Neural progenitor cell (in vitro differentiated cells): Measurements from ENCODE around the gene PARVG. TPM values are rescaled to one million over a fixed set of nuclear protein-coding genes. Genes with fewer than 3 reads are reported as not detected.

Experiments used
- DNase-seq: peaks from one replicate; pipeline ENCODE4 v3.0.0-alpha.2; 2016; ENCODE audit warnings: low spot score
- H2AFZ ChIP-seq: fragments of 200-600 bp; sonication (generic); replicated peaks from 2 replicates; pipeline ENCODE4 v1.6.1; 2016; ENCODE audit warnings: antibody characterized with exemption
- H3F3A ChIP-seq: fragments of 200-600 bp; sonication (generic); 2 replicates; pipeline ENCODE4 v1.6.1; 2016; ENCODE audit warnings: antibody characterized with exemption, low read depth
- H3K27ac ChIP-seq: fragments of 200-600 bp; sonication (generic); 2 replicates; pipeline ENCODE4 v1.5.1; 2016; ENCODE audit warnings: mild to moderate bottlenecking
- H3K27me3 ChIP-seq: fragments of 200-600 bp; sonication (generic); 2 replicates; pipeline ENCODE4 v1.6.1; 2016; ENCODE audit warnings: mild to moderate bottlenecking, moderate library complexity
- H3K36me3 ChIP-seq: fragments of 200-600 bp; sonication (generic); 2 replicates; pipeline ENCODE4 v1.5.1; 2016
- H3K4me1 ChIP-seq: fragments of 200-600 bp; sonication (generic); 2 replicates; pipeline ENCODE4 v1.6.1; 2016; ENCODE audit warnings: mixed run types
- H3K4me2 ChIP-seq: fragments of 200-600 bp; sonication (generic); 2 replicates; pipeline ENCODE4 v1.6.1; 2016
- H3K4me3 ChIP-seq: fragments of 200-600 bp; sonication (generic); 2 replicates; pipeline ENCODE4 v1.5.1; 2016
- H3K79me2 ChIP-seq: fragments of 200-600 bp; sonication (generic); 2 replicates; pipeline ENCODE4 v1.6.1; 2016; ENCODE audit warnings: low read depth
- H3K9ac ChIP-seq: fragments of 200-600 bp; sonication (generic); 2 replicates; pipeline ENCODE4 v1.6.1; 2016
- H3K9me3 ChIP-seq: fragments of 200-600 bp; sonication (generic); 2 replicates; pipeline ENCODE4 v1.5.1; 2016; ENCODE audit warnings: low read depth
- H4K20me1 ChIP-seq: fragments of 200-600 bp; sonication (generic); 2 replicates; pipeline ENCODE4 v1.6.1; 2016; ENCODE audit warnings: low read depth
- H3K27ac Mint-ChIP-seq: 3 replicates; pipeline ENCODE4 v1.8.0; 2021; ENCODE audit warnings: mixed read lengths
- H3K27me3 Mint-ChIP-seq: 2 replicates; pipeline ENCODE4 v1.8.0; 2022; ENCODE audit warnings: low read depth, mild to moderate bottlenecking, inconsistent platforms, moderate library complexity, mixed read lengths; ENCODE audit not compliant: insufficient read depth
- H3K36me3 Mint-ChIP-seq: 3 replicates; pipeline ENCODE4 v1.8.0; 2021; ENCODE audit warnings: mixed read lengths
- H3K4me1 Mint-ChIP-seq: 3 replicates; pipeline ENCODE4 v1.8.0; 2021; ENCODE audit warnings: mixed read lengths
- H3K4me3 Mint-ChIP-seq: 3 replicates; pipeline ENCODE4 v1.8.0; 2021; ENCODE audit warnings: mild to moderate bottlenecking, moderate library complexity, mixed read lengths
- H3K9me3 Mint-ChIP-seq: 3 replicates; pipeline ENCODE4 v1.8.0; 2020; ENCODE audit warnings: mixed read lengths
- EZH2 ChIP-seq: fragments of 200-600 bp; sonication (generic); IDR thresholded peaks from 2 replicates; pipeline ENCODE4 v1.6.1; 2017; ENCODE audit warnings: antibody characterized with exemption, mild to moderate bottlenecking, moderate library complexity
- EZH2phosphoT487 ChIP-seq: fragments of 200-600 bp; sonication (generic); IDR thresholded peaks from 2 replicates; pipeline ENCODE4 v1.6.1; 2017; ENCODE audit warnings: antibody characterized with exemption
- total RNA-seq: library from RNA; depleted of rRNA; stranded (reverse); fragments of >200 nt; gene quantifications from 2 replicates; pipeline ENCODE4 v1.2.3, GENCODE V29; 2015; ENCODE audit warnings: low replicate concordance
- TF ChIP-seq, protein P1 (sequence below): fragments of 200-600 bp; sonication (generic); IDR thresholded peaks from 2 replicates; pipeline ENCODE4 v1.5.1; 2017; ENCODE audit warnings: antibody characterized with exemption, mild to moderate bottlenecking

Gene PARVG
- total RNA-seq, 1 donor from 2014 or later = not detected

DNA sequence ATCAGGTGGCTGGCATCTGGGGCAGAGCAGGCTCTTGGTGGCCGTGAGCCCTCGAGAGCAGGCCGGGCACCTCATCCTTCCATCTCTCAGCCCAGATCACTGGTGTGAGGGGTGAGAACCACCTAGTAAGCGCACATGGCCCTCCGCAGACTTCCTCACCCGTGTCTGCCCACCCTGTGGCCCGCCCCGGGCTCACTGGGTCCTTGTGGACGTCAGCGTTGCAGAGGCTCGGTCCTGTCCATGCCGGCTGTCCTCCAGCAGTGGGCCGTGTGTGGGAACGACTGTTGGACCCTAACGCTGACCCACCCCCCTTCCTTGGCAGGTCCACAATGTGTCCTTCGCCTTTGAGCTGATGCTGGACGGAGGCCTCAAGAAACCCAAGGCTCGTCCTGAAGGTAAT lies 17.2 kb upstream of the PARVG start:
- TF ChIP-seq, protein P1, sequence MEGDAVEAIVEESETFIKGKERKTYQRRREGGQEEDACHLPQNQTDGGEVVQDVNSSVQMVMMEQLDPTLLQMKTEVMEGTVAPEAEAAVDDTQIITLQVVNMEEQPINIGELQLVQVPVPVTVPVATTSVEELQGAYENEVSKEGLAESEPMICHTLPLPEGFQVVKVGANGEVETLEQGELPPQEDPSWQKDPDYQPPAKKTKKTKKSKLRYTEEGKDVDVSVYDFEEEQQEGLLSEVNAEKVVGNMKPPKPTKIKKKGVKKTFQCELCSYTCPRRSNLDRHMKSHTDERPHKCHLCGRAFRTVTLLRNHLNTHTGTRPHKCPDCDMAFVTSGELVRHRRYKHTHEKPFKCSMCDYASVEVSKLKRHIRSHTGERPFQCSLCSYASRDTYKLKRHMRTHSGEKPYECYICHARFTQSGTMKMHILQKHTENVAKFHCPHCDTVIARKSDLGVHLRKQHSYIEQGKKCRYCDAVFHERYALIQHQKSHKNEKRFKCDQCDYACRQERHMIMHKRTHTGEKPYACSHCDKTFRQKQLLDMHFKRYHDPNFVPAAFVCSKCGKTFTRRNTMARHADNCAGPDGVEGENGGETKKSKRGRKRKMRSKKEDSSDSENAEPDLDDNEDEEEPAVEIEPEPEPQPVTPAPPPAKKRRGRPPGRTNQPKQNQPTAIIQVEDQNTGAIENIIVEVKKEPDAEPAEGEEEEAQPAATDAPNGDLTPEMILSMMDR = no peak
- no peak for TF ChIP-seq EZH2phosphoT487
- no peak for TF ChIP-seq EZH2
- no peak overlapping the region for H2AFZ ChIP-seq
- H3K9ac ChIP-seq = no peak overlapping the region
- H3K27me3 Mint-ChIP-seq = peaks cover 4% of the 10 kb centered on the region
- DNase-seq = no peak
- H3K4me3 Mint-ChIP-seq = no peak overlapping the region
- no peaks in the 10 kb centered on the region for H3K36me3 Mint-ChIP-seq
- H3K4me2 ChIP-seq = no peak overlapping the region
- H3K4me1 Mint-ChIP-seq = peaks cover 23% of the 10 kb centered on the region
- H3K79me2 ChIP-seq = no peaks in the 10 kb centered on the region
- no peaks in the 10 kb centered on the region for H3K27me3 ChIP-seq
- H3K4me1 ChIP-seq = peaks cover 14% of the 10 kb centered on the region
- no peaks in the 10 kb centered on the region for H3F3A ChIP-seq
- H3K27ac Mint-ChIP-seq = no peak overlapping the region
- no peak overlapping the region for H3K4me3 ChIP-seq
- no peaks in the 10 kb centered on the region for H3K36me3 ChIP-seq
- H4K20me1 ChIP-seq = no peaks in the 10 kb centered on the region
- H3K9me3 Mint-ChIP-seq = no peaks in the 10 kb centered on the region
- H3K9me3 ChIP-seq = no peaks in the 10 kb centered on the region
- no peak overlapping the region for H3K27ac ChIP-seq

DNA sequence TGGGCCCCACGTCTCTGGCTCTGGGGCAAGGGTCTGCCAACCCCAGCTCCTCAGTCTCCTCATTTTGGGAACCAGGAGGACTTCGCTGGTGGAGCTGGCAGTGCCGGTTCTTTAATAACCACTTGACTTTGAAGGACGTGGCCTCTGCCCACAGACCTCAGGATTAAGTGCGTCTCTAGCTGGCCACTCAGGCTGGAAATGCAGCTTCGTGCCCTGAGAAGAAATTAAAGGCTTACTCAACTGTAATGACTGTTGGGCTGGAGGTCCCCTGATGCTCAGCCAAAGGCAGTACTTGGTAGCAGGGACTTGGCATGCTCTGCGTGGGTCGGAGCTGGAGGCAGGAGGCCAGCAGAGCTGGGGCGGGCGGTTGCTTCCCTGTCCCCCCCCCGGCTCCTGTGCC lies 16.7 kb upstream of the PARVG start:
- Mint-ChIP-seq H3K36me3 (no peaks in the 10 kb centered on the region), H3K9me3 (no peaks in the 10 kb centered on the region), H3K27me3 (peaks cover 4% of the 10 kb centered on the region), H3K4me3 (no peak overlapping the region), H3K4me1 (peaks cover 21% of the 10 kb centered on the region), H3K27ac (no peak overlapping the region)
- Histone ChIP-seq H3F3A (peaks cover 2% of the 10 kb centered on the region), H3K9me3 (no peaks in the 10 kb centered on the region), H2AFZ (no peak overlapping the region), H4K20me1 (no peaks in the 10 kb centered on the region), H3K4me1 (peaks cover 14% of the 10 kb centered on the region), H3K4me3 (no peak overlapping the region), H3K36me3 (no peaks in the 10 kb centered on the region), H3K4me2 (no peak overlapping the region), H3K27ac (no peak overlapping the region), H3K9ac (no peak overlapping the region), H3K27me3 (no peaks in the 10 kb centered on the region), H3K79me2 (no peaks in the 10 kb centered on the region)
- no peak for DNase-seq
- TF ChIP-seq EZH2 (no peak), EZH2phosphoT487 (no peak)
- TF ChIP-seq, protein P1 = no peak

DNA sequence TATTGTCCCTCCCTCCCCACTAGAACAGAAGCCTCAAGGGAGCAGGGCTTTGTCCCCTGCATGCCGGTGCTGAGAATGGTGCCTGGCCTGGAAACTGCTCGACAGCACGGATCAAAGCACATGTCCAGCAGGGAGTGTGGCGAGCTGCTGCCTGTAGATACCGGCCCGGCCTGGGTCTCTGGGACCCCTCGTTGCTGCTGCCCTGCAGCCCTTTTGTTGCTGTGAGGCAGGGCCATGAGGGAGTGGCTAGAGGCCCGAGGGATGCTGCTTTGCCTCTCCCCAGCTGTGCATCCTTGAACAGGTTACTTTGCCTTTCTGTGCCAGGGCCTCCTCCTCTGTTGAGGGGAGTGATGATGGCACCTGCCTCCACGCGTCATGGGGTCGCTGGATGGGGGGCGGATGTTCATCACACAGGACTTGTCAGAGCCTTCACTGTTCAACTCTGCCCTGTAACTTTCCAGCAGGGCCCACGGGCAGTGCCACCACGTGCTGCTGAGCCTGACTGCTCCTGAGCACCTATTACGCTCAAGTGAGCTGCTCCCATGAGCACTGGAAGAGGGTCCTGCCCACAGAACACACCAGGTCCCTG lies 15.3 kb upstream of the PARVG start:
- peaks cover 2% of the 10 kb centered on the region for H3K27me3 Mint-ChIP-seq

DNA sequence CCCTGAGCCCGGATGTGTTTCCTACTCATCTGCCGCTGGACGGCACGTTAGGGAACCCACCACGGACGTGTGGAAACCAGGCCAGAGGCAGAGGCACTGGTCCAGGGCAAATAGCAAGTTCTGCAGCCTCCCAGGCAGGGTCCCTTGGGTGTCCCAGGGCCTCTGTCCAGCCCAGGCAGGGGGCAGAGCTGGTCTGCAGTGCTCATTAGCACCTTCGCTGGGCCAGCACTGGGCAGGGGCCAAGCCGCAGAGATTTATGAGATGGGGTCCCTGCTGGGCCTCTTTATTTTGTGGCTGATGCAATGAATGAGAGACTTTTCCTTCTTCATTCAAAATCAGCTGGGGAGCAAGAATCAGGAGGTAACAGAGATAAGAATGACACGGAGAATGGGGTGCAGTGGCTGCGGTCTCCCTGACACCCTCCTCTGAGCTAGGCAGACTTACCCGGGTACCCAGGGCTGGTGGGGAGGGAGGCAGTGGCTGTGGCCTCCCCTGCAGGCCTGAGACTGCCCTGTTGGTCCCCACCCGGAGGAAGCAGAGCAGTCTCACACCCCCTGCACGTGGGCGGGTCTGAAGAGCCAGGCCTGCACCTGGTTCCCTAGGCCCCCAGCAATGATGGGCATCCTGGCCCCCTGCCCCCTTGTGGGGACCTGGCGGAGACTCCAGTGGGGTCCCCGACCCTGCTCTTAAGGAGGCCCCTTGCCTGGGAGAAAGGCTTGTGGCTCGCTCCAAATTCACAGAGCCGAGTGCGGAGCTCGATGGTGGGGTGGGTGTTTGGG lies 14.0 kb upstream of the PARVG start:
- Histone ChIP-seq H3K27me3 (no peaks in the 10 kb centered on the region), H3K9ac (no peak overlapping the region), H3F3A (peaks cover 12% of the 10 kb centered on the region), H3K9me3 (no peaks in the 10 kb centered on the region), H4K20me1 (no peaks in the 10 kb centered on the region), H2AFZ (no peak overlapping the region), H3K4me3 (no peak overlapping the region), H3K79me2 (no peaks in the 10 kb centered on the region), H3K27ac (no peak overlapping the region), H3K4me1 (peaks cover 9% of the 10 kb centered on the region), H3K4me2 (no peak overlapping the region), H3K36me3 (no peaks in the 10 kb centered on the region)
- Mint-ChIP-seq H3K4me3 (no peak overlapping the region), H3K27me3 (peaks cover 4% of the 10 kb centered on the region), H3K36me3 (no peaks in the 10 kb centered on the region), H3K9me3 (no peaks in the 10 kb centered on the region), H3K4me1 (peaks cover 23% of the 10 kb centered on the region), H3K27ac (no peak overlapping the region)
- TF ChIP-seq, protein P1 = no peak
- TF ChIP-seq EZH2phosphoT487 (no peak), EZH2 (no peak)
- no peak for DNase-seq

More for the DNA sequence above, 15.3 kb upstream of the PARVG start:
- Mint-ChIP-seq H3K36me3 (no peaks in the 10 kb centered on the region), H3K4me1 (peaks cover 14% of the 10 kb centered on the region), H3K27ac (peak overlapping the region; percentile 69), H3K4me3 (no peak overlapping the region), H3K9me3 (no peaks in the 10 kb centered on the region)
- Histone ChIP-seq H3K4me2 (no peak overlapping the region), H3K4me1 (peaks cover 9% of the 10 kb centered on the region), H3K9ac (no peak overlapping the region), H3K4me3 (no peak overlapping the region), H3K27ac (no peak overlapping the region), H4K20me1 (no peaks in the 10 kb centered on the region), H3K79me2 (no peaks in the 10 kb centered on the region), H2AFZ (no peak overlapping the region), H3K36me3 (no peaks in the 10 kb centered on the region), H3K27me3 (no peaks in the 10 kb centered on the region), H3K9me3 (no peaks in the 10 kb centered on the region), H3F3A (peaks cover 6% of the 10 kb centered on the region)
- no peak for TF ChIP-seq EZH2
- no peak for DNase-seq
